HEK293T (cell line): ENCODE results near the gene CDHR3.
"Not testable (repeated sequence)": the region's sequence is repeated elsewhere in the genome, so short reads cannot be mapped to it uniquely, and the experiment has no call there.

ENCODE experiments used
- CTCF ChIA-PET: fragments of 350-600 bp; formaldehyde crosslinking; extraction: SDS; loops from one replicate; lab custom pipeline; 2021; ENCODE audit warnings: antibody characterized with exemption, inconsistent platforms; lab: Yijun Ruan, JAX
- POLR2A ChIA-PET: fragments of 350-600 bp; formaldehyde crosslinking; extraction: SDS; loops from one replicate; lab custom pipeline; 2020; ENCODE audit warnings: antibody characterized with exemption, inconsistent platforms; lab: Yijun Ruan, JAX
- DNase-seq: peaks from one replicate; pipeline ENCODE4 v3.0.0; 2012; ENCODE audit warnings: mixed read lengths; ENCODE audit errors: extremely low spot score
- ARNT ChIP-seq: fragments of 450-650 bp; IDR thresholded peaks from 2 replicates; pipeline ENCODE4 v1.6.1; 2017; ENCODE audit warnings: mild to moderate bottlenecking
- BHLHE40 ChIP-seq: fragments of 450-650 bp; IDR thresholded peaks from 2 replicates; pipeline ENCODE4 v1.6.1; 2016; ENCODE audit warnings: mild to moderate bottlenecking, moderate library complexity, borderline replicate concordance
- CTBP1 ChIP-seq: fragments of 450-650 bp; IDR thresholded peaks from 2 replicates; pipeline ENCODE4 v1.6.1; 2016; ENCODE audit warnings: borderline replicate concordance
- ELF4 ChIP-seq: fragments of 450-650 bp; IDR thresholded peaks from 2 replicates; pipeline ENCODE4 v1.6.1; 2017; ENCODE audit warnings: antibody characterized with exemption
- FOXA1 ChIP-seq: fragments of 450-650 bp; IDR thresholded peaks from 2 replicates; pipeline ENCODE4 v1.6.1; 2016; ENCODE audit warnings: mild to moderate bottlenecking
- FOXK2 ChIP-seq: fragments of 450-650 bp; IDR thresholded peaks from 2 replicates; pipeline ENCODE4 v1.6.1; 2016; ENCODE audit warnings: mild to moderate bottlenecking
- FOXM1 ChIP-seq: fragments of 450-650 bp; IDR thresholded peaks from 2 replicates; pipeline ENCODE4 v1.6.1; 2017; ENCODE audit warnings: mild to moderate bottlenecking, borderline replicate concordance
- HDGF ChIP-seq: fragments of 450-650 bp; IDR thresholded peaks from 2 replicates; pipeline ENCODE4 v1.6.1; 2017; ENCODE audit warnings: antibody characterized with exemption, borderline replicate concordance
- L3MBTL2 ChIP-seq: fragments of 450-650 bp; conservative IDR thresholded peaks from 2 replicates; pipeline ENCODE4 v1.6.1; 2016; ENCODE audit warnings: mild to moderate bottlenecking
- LEF1 ChIP-seq: fragments of 450-650 bp; IDR thresholded peaks from 2 replicates; pipeline ENCODE4 v1.6.1; 2017; ENCODE audit warnings: mild to moderate bottlenecking, borderline replicate concordance
- NFRKB ChIP-seq: fragments of 450-650 bp; IDR thresholded peaks from 2 replicates; pipeline ENCODE4 v1.6.1; 2016; ENCODE audit warnings: mild to moderate bottlenecking, moderate library complexity
- SP1 ChIP-seq: fragments of 450-650 bp; IDR thresholded peaks from 2 replicates; pipeline ENCODE4 v1.6.1; 2017
- SUZ12 ChIP-seq: fragments of 450-650 bp; IDR thresholded peaks from 2 replicates; pipeline ENCODE4 v1.6.1; 2016; ENCODE audit warnings: mild to moderate bottlenecking
- TARDBP ChIP-seq: fragments of 450-650 bp; IDR thresholded peaks from 2 replicates; pipeline ENCODE4 v1.6.1; 2016
- ZNF384 ChIP-seq: fragments of 450-650 bp; IDR thresholded peaks from 2 replicates; pipeline ENCODE4 v1.6.1; 2016
- TF ChIP-seq, protein P1 (sequence below): fragments of 450-650 bp; IDR thresholded peaks from 2 replicates; pipeline ENCODE4 v1.6.1; 2016

CDHR3 gene

DNA sequence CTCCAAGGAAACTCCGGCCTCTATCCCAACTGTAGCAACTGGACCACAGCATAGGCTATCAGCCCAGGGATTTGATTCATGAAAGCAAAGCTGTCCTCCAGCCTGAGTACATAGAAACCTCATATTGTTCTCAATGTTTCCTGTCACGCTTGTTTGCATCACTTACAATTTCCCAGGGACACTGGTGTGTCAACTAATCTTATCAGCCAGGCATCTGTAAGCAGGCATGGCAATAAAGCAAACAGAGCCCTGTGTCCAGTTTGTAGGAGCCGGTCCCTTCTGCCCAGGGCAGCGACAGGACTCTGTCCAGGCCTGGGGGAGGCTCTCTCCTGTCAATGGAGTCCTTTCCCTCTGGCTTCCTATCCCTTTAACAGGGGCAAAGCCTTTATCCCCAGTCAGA lies 23.0 kb upstream of the CDHR3 start:
- no peak for DNase-seq
- POLR2A ChIA-PET = no interaction called here
- CTCF ChIA-PET = no interaction called here
- TF ChIP-seq BHLHE40 (no peak), ZNF384 (no peak), ARNT (no peak), L3MBTL2 (no peak), TARDBP (no peak), SP1 (no peak)

DNA sequence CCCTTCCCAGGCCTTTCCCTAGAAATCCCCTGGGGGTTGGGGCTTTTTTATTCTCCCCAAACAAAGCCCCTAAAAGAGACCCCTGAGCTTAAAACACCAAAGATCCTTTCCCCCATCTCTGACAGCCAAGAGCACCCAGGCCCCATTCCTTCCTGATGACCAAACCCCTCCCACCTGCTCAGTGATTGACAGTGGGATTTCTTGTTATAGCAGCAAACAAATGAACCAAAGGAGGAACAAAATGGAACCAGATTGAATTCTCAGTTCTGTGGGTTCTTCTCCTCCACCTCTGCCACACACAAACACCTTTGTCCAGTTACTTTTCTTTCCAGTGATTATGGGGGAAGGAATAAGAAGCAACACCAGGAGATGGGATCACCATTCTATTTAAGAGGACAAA lies 21.5 kb upstream of the CDHR3 start:
- POLR2A ChIA-PET = no interaction called here
- CTCF ChIA-PET = no interaction called here
- no peak for TF ChIP-seq L3MBTL2
- TF ChIP-seq, protein P1, sequence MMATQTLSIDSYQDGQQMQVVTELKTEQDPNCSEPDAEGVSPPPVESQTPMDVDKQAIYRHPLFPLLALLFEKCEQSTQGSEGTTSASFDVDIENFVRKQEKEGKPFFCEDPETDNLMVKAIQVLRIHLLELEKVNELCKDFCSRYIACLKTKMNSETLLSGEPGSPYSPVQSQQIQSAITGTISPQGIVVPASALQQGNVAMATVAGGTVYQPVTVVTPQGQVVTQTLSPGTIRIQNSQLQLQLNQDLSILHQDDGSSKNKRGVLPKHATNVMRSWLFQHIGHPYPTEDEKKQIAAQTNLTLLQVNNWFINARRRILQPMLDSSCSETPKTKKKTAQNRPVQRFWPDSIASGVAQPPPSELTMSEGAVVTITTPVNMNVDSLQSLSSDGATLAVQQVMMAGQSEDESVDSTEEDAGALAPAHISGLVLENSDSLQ = peak; percentile 39
- no peak for DNase-seq

DNA sequence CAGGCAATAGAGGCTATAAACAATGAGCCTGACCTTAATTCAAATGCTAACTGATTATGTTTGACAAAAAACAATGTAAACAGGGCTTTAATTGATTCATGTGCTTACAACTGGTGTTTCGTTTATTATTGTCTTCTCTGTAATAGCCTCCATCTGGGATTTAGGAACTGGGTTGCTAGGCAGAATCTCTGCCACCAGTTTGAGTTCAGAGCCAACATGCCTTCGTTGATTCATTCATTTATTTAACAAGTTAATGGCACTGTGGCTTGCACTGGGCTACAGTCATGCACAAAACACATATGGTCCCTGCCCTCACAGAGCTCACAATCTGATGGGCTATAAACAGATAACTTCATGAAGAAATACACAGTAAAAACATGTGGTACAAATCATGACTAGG lies 19.6 kb upstream of the CDHR3 start:
- no peak for TF ChIP-seq ELF4
- TF ChIP-seq ARNT = no peak
- no peak for TF ChIP-seq ZNF384
- no peak for TF ChIP-seq CTBP1
- TF ChIP-seq HDGF = no peak
- no peak for TF ChIP-seq L3MBTL2
- TF ChIP-seq SP1 = no peak
- no peak for TF ChIP-seq TARDBP
- no peak for TF ChIP-seq FOXM1
- TF ChIP-seq LEF1 = no peak
- no peak for TF ChIP-seq SUZ12
- TF ChIP-seq FOXA1 = no peak
- TF ChIP-seq BHLHE40 = no peak
- no peak for TF ChIP-seq NFRKB
- no peak for TF ChIP-seq FOXK2
- TF ChIP-seq, protein P1 = no peak
- CTCF ChIA-PET = no interaction called here
- DNase-seq = no peak
- POLR2A ChIA-PET = no interaction called here

DNA sequence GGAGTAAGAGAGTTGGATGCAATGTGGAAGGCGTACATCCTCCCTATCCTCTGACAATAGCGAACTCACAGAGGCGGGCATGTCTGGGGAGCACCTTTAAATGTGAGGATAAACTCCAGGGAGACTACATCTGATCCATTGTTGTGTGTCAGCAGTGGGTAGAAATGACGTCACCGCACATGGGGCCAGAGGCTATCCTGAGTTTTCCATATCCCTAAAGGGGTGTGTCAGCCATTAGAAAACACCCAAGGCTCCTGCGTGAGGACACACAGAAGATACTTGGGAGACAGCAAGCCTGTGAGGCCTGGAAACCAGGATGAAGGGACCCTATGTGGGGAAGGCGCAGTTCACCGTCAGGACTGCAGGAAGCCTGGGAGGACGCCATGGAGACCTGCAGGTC lies 17.2 kb upstream of the CDHR3 start:
- CTCF ChIA-PET = no interaction called here
- DNase-seq = no peak
- POLR2A ChIA-PET = no interaction called here
- no peak for TF ChIP-seq CTBP1
- no peak for TF ChIP-seq LEF1

DNA sequence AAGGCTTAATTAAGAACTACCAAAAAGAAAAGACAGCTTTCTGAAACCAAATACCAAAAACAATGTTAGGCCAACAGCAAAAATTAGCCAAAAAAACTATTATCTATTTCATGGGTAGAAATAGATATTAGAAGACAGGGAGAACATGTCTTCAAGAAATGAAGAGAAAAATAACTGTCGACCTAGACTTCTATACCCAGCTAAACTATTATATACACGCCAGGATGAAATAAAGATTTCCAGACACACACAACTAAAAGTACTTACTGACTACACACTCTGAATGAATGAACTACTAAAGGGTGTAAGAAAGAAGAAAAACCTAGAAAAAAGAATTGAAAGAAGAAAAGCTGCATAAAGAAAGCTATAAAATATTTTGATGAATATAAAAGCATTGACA lies 11.5 kb upstream of the CDHR3 start:
- ChIA-PET POLR2A (no interaction called here), CTCF (no interaction called here)
- DNase-seq = no peak
- TF ChIP-seq ELF4 (no peak), SP1 (no peak), CTBP1 (no peak), FOXA1 (no peak), FOXK2 (no peak), HDGF (no peak)

DNA sequence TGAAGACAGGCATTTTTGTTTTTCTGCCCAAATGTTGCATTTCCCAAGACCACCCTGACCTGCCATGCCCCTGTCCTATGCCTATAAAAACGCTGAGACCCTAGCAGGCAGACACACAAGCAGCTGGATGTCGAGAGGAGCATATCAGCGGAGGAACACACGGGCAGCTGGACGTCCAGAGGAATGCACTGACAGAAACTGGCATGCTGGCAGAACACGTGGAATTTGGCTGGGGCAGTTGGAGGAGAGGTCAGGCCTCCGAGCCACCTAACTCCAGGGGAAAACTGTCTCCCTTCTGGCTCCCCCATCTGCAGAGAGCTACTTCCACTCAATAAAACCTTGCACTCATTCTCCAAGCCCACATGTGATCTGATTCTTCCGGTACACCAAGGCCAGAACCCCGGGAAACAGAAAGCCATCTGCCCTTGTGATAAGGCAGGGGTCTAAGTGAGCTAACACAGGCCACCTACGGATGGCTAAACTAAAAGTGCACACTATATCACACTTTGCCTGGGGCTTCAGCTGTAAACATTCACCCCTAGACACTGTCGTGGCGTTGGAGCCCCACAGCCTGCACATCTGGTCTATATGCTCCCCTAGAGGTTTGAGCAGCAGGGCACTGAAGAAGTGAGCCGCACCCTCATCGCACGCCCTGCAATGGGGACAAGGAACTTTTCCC lies 10.0 kb upstream of the CDHR3 start:
- no peak for TF ChIP-seq HDGF
- no peak for TF ChIP-seq L3MBTL2
- TF ChIP-seq FOXK2 = no peak
- TF ChIP-seq ZNF384 = no peak
- no peak for TF ChIP-seq SP1
- no peak for TF ChIP-seq NFRKB
- TF ChIP-seq TARDBP = no peak
- no peak for TF ChIP-seq ELF4
- ChIA-PET POLR2A (no interaction called here), CTCF (no interaction called here)
- DNase-seq = no peak

DNA sequence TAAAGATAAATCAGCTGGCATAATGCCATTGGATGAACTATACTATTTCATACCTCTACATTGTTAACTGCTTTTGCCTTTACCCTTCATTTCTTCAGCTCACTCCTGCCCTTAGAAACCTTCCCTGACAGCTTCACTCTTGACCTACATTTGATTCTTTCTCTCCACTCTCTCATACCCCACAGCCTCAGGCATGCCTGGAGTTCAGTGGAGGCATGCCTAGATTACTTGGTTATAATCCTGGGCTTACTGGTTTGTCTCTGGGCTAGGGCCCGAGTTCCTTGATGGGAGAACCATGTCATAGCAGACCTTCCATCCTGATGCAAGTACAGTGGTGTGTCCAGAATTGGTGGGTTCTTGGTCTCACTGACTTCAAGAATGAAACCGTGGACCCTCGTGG lies 8.4 kb upstream of the CDHR3 start:
- DNase-seq = no peak
- ChIA-PET POLR2A (no interaction called here), CTCF (no interaction called here)
- no peak for TF ChIP-seq LEF1
- no peak for TF ChIP-seq NFRKB
- TF ChIP-seq L3MBTL2 = no peak
- no peak for TF ChIP-seq ELF4
- TF ChIP-seq TARDBP = no peak

DNA sequence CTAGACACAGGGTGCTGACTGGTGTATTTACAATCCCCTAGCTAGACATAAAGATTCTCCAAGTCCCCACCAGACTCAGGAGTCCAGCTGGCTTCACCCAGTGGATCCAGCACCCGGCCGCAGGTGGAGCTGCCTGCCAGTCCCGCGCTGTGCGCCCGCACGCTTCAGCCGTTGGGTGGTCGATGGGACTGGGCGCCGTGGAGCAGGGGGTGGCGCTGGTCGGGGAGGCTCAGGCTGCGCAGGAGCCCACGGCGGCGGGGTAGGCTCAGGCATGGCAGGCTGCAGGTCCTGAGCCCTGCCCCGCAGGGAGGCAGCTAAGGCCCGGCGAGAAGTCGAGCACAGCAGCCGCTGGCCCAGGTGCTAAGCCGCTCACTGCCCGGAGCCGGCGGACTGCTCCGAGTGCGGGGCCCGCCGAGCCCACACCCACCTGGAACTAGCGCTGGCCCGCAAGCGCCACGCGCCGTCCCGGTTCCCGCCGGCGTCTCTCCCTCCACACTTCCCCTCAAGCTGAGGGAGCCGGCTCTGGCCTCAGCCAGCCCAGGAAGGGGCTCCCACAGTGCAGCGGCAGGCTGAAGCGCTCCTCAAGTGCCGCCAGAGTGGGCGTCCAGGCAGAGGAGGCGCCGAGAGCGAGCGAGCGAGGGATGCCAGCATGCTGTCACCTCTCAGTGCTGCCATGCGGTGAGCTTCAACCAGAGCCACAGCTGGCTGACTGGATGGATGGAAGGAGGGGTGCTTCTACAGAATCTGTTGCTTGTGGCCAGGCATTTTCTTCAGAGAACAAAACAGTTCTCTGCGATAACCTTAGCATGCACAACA lies 7.2 kb upstream of the CDHR3 start:
- DNase-seq, POLR2A ChIA-PET, CTCF ChIA-PET: not testable (repeated sequence)
